GM19438 (cell line): Measurements from ENCODE around the gene ADAM10.

Experiments used
- ATAC-seq: cut with Tn5 transposase; IDR thresholded peaks from one replicate; pipeline ENCODE4 v1.9.1; 2021; ENCODE audit warnings: low read depth; ENCODE audit not compliant: unreplicated experiment

ADAM10 gene

GRCh38 chr15:58726867-58727266 lies 22.6 kb downstream of the ADAM10 start:
- no peak for ATAC-seq

- ATAC-seq, result no peak
Observed at GRCh38 chr15:58724466-58724865, 25.0 kb downstream of the ADAM10 start.

- no peak for ATAC-seq
Observed at GRCh38 chr15:58717357-58717756, 32.1 kb downstream of the ADAM10 start.

GRCh38 chr15:58716027-58716426 lies 33.5 kb downstream of the ADAM10 start:
- ATAC-seq, result no peak

GRCh38 chr15:58715266-58715917 lies 34.1 kb downstream of the ADAM10 start:
- ATAC-seq, result no peak

- no peak for ATAC-seq
Observed at GRCh38 chr15:58710701-58711100, 38.8 kb downstream of the ADAM10 start.

- no peak for ATAC-seq
Observed at GRCh38 chr15:58707397-58707796, 42.1 kb downstream of the ADAM10 start.

GRCh38 chr15:58705105-58705504 lies 44.4 kb downstream of the ADAM10 start:
- ATAC-seq, result no peak

GRCh38 chr15:58704155-58704865 lies 45.2 kb downstream of the ADAM10 start:
- ATAC-seq, result no peak

- no peak for ATAC-seq
Observed at GRCh38 chr15:58703610-58704009, 45.9 kb downstream of the ADAM10 start.

GRCh38 chr15:58702233-58702632 lies 47.3 kb downstream of the ADAM10 start:
- no peak for ATAC-seq

- no peak for ATAC-seq
Observed at GRCh38 chr15:58701376-58701775, 48.1 kb downstream of the ADAM10 start.

GRCh38 chr15:58699769-58700168 lies 49.7 kb downstream of the ADAM10 start:
- no peak for ATAC-seq

- no peak for ATAC-seq
Observed at GRCh38 chr15:58698887-58699641, 50.4 kb downstream of the ADAM10 start.

- no peak for ATAC-seq
Observed at GRCh38 chr15:58697220-58697619, 52.3 kb downstream of the ADAM10 start.

GRCh38 chr15:58696738-58697137 lies 52.8 kb downstream of the ADAM10 start:
- ATAC-seq, result no peak

GRCh38 chr15:58694641-58695398 lies 54.7 kb downstream of the ADAM10 start:
- ATAC-seq, result no peak

GRCh38 chr15:58690703-58691102 lies 58.8 kb downstream of the ADAM10 start:
- no peak for ATAC-seq

- no peak for ATAC-seq
Observed at GRCh38 chr15:58689646-58690045, 59.9 kb downstream of the ADAM10 start.

GRCh38 chr15:58686286-58686685 lies 63.2 kb downstream of the ADAM10 start:
- no peak for ATAC-seq

- ATAC-seq, result no peak
Observed at GRCh38 chr15:58684751-58685150, 64.8 kb downstream of the ADAM10 start.
